C4-2B (cell line): ENCODE results near the gene EPHA1.
"Not testable (repeated sequence)": the region's sequence is repeated elsewhere in the genome, so short reads cannot be mapped to it uniquely, and the experiment has no call there.

Experiments
- H3K27ac ChIP-seq: fragments of 450-650 bp; 2 replicates; pipeline ENCODE4 v1.5.1; 2017
- CTCF ChIP-seq: fragments of 450-650 bp; conservative IDR thresholded peaks from 2 replicates; pipeline ENCODE4 v1.5.1; 2017; ENCODE audit warnings: mild to moderate bottlenecking
- ZFX ChIP-seq: fragments of 450-650 bp; IDR thresholded peaks from 2 replicates; pipeline ENCODE4 v1.6.1; 2017

EPHA1 gene

GRCh38 chr7:143394777-143395176 is 13.9 kb downstream of the EPHA1 start:
- TF ChIP-seq CTCF (no peak), ZFX (no peak)
- H3K27ac ChIP-seq, result no peak overlapping the region

GRCh38 chr7:143394068-143394467 is 14.6 kb downstream of the EPHA1 start:
- TF ChIP-seq ZFX, result no peak
- no peak for TF ChIP-seq CTCF
- no peak overlapping the region for H3K27ac ChIP-seq

- TF ChIP-seq ZFX, result no peak
- TF ChIP-seq CTCF, result no peak
- no peak overlapping the region for H3K27ac ChIP-seq
These were observed 15.2 kb downstream of the EPHA1 start for GRCh38 chr7:143393267-143394041.

- H3K27ac ChIP-seq, result no peak overlapping the region
- TF ChIP-seq CTCF (no peak), ZFX (no peak)
These were observed 15.8 kb downstream of the EPHA1 start for GRCh38 chr7:143392875-143393266.

- not testable (repeated sequence) for H3K27ac ChIP-seq
These were observed 16.2 kb downstream of the EPHA1 start for GRCh38 chr7:143392427-143392826.

- no peak for TF ChIP-seq ZFX
- no peak for TF ChIP-seq CTCF
These were observed 16.9 kb downstream of the EPHA1 start for GRCh38 chr7:143391462-143392404.

GRCh38 chr7:143390773-143391317 is 17.8 kb downstream of the EPHA1 start:
- TF ChIP-seq CTCF (no peak), ZFX (no peak)
- no peak overlapping the region for H3K27ac ChIP-seq

More at GRCh38 chr7:143391462-143392404, 16.9 kb downstream of the EPHA1 start:
- H3K27ac ChIP-seq, result no peak overlapping the region
